ENCODE results near the gene GPALPP1.
"Not testable (repeated sequence)": the region's sequence is repeated elsewhere in the genome, so short reads cannot be mapped to it uniquely, and the experiment has no call there.

GPALPP1 gene, protein sequence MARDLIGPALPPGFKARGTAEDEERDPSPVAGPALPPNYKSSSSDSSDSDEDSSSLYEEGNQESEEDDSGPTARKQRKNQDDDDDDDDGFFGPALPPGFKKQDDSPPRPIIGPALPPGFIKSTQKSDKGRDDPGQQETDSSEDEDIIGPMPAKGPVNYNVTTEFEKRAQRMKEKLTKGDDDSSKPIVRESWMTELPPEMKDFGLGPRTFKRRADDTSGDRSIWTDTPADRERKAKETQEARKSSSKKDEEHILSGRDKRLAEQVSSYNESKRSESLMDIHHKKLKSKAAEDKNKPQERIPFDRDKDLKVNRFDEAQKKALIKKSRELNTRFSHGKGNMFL

GRCh38 chr13:44989071-44989889 is at the start of gene GPALPP1, which contains the start of gene NUFIP1:
TSS of gene GPALPP1 (plus strand) at chr13:44989538. CDS start at chr13:44989655, 117 bp downstream.
TSS of gene NUFIP1 (minus strand) at chr13:44989471. CDS start at chr13:44989436, 35 bp downstream.
- DNase-seq = peak; percentile 96

DNA sequence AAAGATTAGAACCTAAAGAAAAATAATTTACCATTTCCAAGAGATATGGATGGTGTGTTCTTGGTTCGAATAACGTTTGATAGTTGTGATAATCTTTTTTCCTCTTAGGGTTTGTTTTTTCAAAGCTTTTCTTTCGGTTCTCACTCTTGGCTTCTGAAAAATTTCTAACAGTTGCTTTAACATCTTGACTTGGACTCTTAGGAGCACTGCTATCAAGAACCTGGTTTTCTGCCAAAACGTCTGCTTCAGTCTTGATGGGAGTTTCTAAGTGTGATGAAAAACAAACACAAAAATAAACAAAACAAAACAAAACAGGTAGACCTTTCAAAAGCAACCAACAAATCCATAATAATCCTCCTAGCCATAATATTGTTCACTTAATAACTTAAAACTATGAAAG is 45.9 kb upstream of the GPALPP1 start:
- not testable (repeated sequence) for DNase-seq

GRCh38 chr13:44951184-44951583 is 38.2 kb upstream of the GPALPP1 start:
- no peak for DNase-seq

- DNase-seq = no peak
Measured at GRCh38 chr13:44952671-44953070, 36.7 kb upstream of the GPALPP1 start.

- no peak for DNase-seq
Measured at GRCh38 chr13:44954224-44954623, 35.1 kb upstream of the GPALPP1 start.

GRCh38 chr13:44955406-44955805 is 33.9 kb upstream of the GPALPP1 start:
- no peak for DNase-seq

DNA sequence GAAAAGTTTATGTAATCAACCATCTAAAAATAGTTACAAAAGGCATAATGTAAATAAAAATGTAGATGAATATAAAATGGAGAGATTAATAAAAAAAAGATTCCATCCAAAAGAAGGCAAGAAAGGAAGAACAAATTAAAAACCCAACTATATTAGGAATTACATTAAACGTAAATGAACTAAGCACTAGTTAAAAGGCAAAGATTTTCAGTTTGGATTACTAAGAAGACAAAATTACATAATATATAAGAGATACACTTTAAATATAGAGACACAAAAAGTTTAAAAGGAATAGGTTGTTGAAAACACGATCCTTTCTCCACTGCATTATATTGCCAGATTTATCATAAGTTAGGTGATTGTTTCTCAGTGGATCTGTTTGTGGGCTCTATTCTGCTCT is 27.3 kb upstream of the GPALPP1 start:
- DNase-seq = no peak

- DNase-seq = no peak
Measured at GRCh38 chr13:44967704-44968433, 21.5 kb upstream of the GPALPP1 start.

DNA sequence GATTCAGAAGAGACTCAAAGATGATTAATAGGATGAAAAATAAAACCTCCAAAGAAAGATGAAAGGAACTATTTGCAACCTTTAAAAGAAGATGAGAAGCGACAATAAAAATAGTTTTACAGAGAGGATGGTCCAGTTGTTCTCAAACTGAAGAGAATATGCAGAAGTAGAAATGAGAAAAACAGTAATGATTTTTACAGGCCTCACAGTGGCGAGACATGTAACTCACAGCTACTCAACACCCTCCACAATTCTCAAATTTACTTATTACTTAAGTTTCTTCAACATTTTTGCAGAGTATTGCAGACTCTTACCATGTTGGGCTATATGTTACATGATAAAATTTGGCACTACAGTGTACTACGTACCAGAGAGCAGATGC is 20.9 kb upstream of the GPALPP1 start:
- no peak for DNase-seq

- DNase-seq = no peak
Measured at GRCh38 chr13:44969551-44970484, 19.5 kb upstream of the GPALPP1 start.

GRCh38 chr13:44971656-44972595 is 17.4 kb upstream of the GPALPP1 start:
- no peak for DNase-seq

DNA sequence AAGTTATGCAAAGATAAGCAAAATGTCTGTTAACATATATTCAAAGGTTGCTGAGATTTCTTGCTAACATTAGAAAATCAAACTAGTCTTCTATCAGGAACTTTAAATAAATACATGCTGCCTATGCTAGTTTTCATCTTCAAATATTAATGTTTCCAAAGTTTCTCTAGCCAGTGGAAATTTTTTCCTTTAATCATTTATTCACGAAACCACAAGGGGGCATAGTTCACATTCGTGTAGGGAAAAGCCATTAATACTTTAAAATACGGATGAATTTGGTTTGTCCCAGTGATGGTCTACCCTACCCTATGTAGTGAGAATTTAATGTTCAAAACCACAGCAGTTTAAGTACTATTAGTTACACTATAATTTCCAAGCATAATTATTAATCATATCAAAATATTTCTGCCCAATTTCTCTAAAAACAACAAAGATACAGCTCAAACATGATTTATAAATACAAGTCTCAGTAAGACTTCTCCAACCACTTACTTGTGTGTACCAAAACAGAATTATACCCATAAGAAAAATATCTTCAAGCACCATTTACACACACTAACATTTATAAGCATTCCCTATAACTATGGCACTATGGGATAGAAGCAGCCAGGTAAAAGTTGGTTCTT is 16.3 kb upstream of the GPALPP1 start:
- no peak for DNase-seq

- DNase-seq = no peak
Measured at GRCh38 chr13:44974056-44974793, 15.1 kb upstream of the GPALPP1 start.

DNA sequence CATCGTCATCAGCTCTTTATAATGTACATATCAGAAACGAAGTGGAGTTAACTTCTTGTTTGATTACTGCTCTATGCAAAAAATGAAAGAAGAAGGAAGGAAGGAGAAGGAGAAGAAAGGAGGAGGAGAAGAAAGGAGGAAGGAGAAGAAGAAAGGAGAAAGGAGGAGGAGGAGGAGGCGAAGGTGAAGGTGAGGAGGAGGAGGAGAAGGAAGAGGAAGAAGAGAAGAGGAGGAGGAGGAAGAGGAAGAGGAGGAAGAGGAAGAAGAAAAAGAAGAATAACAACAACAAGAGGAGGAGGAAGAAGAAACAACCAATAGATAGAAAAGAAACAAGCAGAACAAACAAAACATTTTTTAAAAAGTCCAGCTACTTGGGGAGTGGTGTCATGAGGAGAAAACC is 13.1 kb upstream of the GPALPP1 start:
- no peak for DNase-seq

DNA sequence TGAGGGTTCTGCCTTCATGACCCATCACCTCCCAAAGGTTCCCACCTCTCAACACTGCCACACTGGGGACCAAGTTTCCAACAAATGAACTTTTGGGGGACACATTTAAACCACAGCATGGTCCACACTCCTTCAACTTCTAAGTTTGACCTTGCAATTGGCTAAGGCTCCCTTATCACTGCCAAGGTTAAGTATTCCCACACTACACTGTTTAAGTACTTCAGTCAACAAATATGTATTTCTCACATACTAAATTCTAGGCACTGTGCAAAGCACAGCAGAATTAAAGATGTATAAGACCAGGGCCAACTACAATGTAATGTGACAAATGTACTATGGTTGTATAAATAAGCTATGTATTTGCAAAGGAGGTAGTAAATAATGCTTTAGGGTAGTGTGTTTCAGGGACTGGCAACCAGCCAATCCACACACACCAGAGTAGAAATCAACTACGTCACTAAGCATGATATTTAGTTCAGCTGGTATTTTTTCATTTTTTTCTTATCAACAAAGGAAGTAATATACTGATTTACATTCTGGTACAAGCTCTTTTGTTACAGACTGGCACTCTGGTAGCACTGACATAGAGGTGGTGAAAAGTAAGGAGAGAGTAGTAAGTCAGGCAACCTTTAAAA is 12.3 kb upstream of the GPALPP1 start:
- no peak for DNase-seq

GRCh38 chr13:44978328-44978727 is 11.0 kb upstream of the GPALPP1 start:
- no peak for DNase-seq

GRCh38 chr13:44989941-44990340 is 603 bp downstream of the GPALPP1 start:
- DNase-seq = no peak

DNA sequence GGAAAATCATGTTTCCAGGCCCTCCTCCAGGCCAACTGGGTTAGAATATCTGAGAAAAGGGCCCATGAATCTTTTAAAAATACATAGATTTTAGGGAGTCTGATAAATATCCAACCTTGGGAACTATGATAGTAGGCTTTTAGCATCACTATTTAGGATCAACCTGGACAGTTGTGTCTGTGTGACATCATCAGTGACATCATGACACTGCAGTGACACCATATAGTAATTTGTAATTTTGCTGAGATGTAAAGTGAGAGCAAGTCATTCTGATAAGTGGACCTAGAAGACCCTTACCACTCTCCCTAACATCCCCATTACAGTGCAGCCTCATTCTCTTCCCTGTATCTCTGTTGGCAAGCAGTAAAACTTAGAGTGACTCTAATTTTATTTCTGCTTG is 14.1 kb downstream of the GPALPP1 start:
- DNase-seq = no peak

DNA sequence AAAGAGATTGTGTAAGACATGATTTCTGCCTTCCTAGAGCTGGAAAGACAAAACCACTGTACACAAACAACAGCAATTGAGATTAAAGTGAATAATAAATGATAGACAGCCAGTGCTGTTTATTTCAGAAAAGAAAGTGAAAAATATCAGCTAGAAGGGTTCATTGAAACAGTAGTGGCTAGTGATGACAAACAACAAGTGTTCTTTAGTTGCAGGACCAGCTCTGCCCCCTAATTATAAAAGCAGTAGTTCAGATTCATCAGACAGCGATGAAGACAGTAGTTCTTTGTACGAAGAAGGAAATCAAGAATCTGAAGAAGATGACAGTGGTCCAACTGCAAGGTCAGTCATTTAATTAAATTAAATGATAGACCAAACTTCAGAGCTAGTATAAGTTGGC is 14.8 kb downstream of the GPALPP1 start:
- DNase-seq = no peak

All from activated CD4-positive, alpha-beta T cell treated with anti-CD3 and anti-CD28 coated beads for 48 hours (primary cell).